Suppressor macrophage (primary cell): ENCODE results near the gene FRMD4A.
A peak's percentile ranks its signal among the peaks of the same experiment; 100 is the strongest.
"Not testable (repeated sequence)": the region's sequence is repeated elsewhere in the genome, so short reads cannot be mapped to it uniquely, and the experiment has no call there.

Source experiments
- DNase-seq, 4 experiments: peaks; one replicate each; pipeline ENCODE4 v3.0.0-alpha.2; 2020 to 2022

FRMD4A gene

GRCh38 chr10:13839030-13839429, 491.7 kb downstream of the FRMD4A start:
- DNase-seq: no peak

GRCh38 chr10:13837966-13838365, 492.8 kb downstream of the FRMD4A start:
- DNase-seq: no peak

- peak; percentile 82 to 91 (median 84) for DNase-seq
Observed at GRCh38 chr10:13834581-13835286, 496.0 kb downstream of the FRMD4A start.

- DNase-seq: peak; percentile 72 to 84 (median 79)
Observed at GRCh38 chr10:13831711-13832141, 499.0 kb downstream of the FRMD4A start.

GRCh38 chr10:13830385-13830784, 500.3 kb downstream of the FRMD4A start:
- no peak for DNase-seq

- no peak for DNase-seq
Observed at GRCh38 chr10:13829790-13830189, 500.9 kb downstream of the FRMD4A start.

GRCh38 chr10:13828284-13828683, 502.4 kb downstream of the FRMD4A start:
- not testable (repeated sequence) for DNase-seq

- DNase-seq: no peak
Observed at GRCh38 chr10:13827076-13827797, 503.5 kb downstream of the FRMD4A start.

GRCh38 chr10:13823709-13824405, 506.9 kb downstream of the FRMD4A start:
- DNase-seq: no peak

- no peak for DNase-seq
Observed at GRCh38 chr10:13823096-13823708, 507.5 kb downstream of the FRMD4A start.

GRCh38 chr10:13822490-13822889, 508.2 kb downstream of the FRMD4A start:
- no peak for DNase-seq

GRCh38 chr10:13820964-13821337, 509.8 kb downstream of the FRMD4A start:
- DNase-seq: no peak

- DNase-seq: peak in 1 of 4 experiments; percentile 13
Observed at GRCh38 chr10:13820119-13820963, 510.4 kb downstream of the FRMD4A start.

GRCh38 chr10:13816195-13816925, 514.4 kb downstream of the FRMD4A start:
- peak in 3 of 4 experiments; percentile 33 to 40 (median 34) for DNase-seq

GRCh38 chr10:13815756-13816155, 515.0 kb downstream of the FRMD4A start:
- peak in 1 of 4 experiments; percentile 24 for DNase-seq

- no peak for DNase-seq
Observed at GRCh38 chr10:13813550-13813949, 517.2 kb downstream of the FRMD4A start.

GRCh38 chr10:13812804-13813203, 517.9 kb downstream of the FRMD4A start:
- no peak for DNase-seq

GRCh38 chr10:13810568-13810967, 520.2 kb downstream of the FRMD4A start:
- no peak for DNase-seq

GRCh38 chr10:13809427-13809826, 521.3 kb downstream of the FRMD4A start:
- no peak for DNase-seq

GRCh38 chr10:13808556-13809391, 522.0 kb downstream of the FRMD4A start:
- DNase-seq: no peak
